Measurements from ENCODE around the gene MARCHF4. TPM values are rescaled to one million over a fixed set of nuclear protein-coding genes. Genes with fewer than 3 reads are reported as not detected.

The MARCHF4 gene
- not detected in 2 replicates for total RNA-seq

DNA sequence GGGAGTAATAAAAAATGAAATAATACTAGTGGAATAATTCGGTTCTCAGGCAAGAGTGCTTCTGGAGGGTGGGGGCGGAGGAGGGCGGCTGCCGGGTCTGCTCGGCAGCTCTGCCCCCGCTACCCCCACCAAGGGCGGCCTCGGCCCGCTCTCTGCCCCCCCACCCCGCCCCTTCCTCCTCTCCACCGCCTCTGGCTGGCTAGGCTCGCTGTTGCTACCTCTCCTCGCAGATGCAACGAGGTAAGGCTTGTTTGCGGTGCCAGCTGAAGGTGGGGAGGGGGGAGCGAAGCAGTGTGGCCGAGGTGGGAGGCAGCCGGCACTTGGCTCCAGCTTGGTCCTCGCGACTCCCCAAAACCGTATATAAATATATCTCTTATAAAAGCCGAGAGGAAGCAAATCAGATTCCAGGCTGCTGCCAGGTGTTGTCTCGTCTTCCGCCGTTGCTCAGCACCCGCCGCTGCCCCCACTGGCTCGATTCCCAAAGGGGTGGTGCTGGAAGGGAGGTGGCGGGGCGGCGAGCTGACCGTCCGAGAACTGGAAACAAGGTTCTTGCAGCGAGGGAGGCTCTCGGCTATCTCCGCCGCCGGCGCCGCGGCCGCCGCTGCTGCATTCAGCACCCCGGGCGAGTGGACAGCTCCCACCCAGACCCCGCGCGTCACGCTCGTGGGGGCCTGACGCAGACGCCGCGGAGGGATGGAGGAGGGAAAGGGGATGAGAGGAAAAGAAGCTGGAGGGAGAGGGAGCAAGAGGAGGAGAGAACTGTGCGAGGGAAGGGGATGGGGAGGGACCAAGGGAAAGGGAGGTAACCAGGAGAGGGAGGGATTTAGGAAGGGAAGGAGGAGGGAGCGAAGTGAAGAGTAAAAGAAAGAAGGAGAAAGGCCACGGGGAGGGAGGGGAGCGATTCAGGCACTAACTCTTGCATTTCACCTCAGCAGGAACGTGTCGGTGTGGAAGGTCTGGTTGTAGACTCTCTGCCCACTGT lies at the start of gene MARCHF4:
MARCHF4 (minus strand) TSS at position 763 of the 982 bp plus-strand sequence. CDS start 2,223 bp downstream, outside the sequence.
- DNase-seq (ENCODE audit: low read depth) = peak; percentile 74
- TF ChIP-seq, protein P1, sequence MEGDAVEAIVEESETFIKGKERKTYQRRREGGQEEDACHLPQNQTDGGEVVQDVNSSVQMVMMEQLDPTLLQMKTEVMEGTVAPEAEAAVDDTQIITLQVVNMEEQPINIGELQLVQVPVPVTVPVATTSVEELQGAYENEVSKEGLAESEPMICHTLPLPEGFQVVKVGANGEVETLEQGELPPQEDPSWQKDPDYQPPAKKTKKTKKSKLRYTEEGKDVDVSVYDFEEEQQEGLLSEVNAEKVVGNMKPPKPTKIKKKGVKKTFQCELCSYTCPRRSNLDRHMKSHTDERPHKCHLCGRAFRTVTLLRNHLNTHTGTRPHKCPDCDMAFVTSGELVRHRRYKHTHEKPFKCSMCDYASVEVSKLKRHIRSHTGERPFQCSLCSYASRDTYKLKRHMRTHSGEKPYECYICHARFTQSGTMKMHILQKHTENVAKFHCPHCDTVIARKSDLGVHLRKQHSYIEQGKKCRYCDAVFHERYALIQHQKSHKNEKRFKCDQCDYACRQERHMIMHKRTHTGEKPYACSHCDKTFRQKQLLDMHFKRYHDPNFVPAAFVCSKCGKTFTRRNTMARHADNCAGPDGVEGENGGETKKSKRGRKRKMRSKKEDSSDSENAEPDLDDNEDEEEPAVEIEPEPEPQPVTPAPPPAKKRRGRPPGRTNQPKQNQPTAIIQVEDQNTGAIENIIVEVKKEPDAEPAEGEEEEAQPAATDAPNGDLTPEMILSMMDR (IDR thresholded peaks at IDR 0.05; ENCODE audit: insufficient read depth, low read length, severe bottlenecking) = no peak
- no peak for FAIRE-seq
- H3K27me3 ChIP-seq (ENCODE audit: control insufficient read depth, insufficient read depth, low read length) = no peaks in the 10 kb centered on the region
- no peaks in the 10 kb centered on the region for H3K36me3 ChIP-seq (ENCODE audit: control insufficient read depth, insufficient read depth, low read length)
- peak within 1 kb of the TSS; percentile 32 for H3K4me3 ChIP-seq (ENCODE audit: low read depth, low read length)

DNA sequence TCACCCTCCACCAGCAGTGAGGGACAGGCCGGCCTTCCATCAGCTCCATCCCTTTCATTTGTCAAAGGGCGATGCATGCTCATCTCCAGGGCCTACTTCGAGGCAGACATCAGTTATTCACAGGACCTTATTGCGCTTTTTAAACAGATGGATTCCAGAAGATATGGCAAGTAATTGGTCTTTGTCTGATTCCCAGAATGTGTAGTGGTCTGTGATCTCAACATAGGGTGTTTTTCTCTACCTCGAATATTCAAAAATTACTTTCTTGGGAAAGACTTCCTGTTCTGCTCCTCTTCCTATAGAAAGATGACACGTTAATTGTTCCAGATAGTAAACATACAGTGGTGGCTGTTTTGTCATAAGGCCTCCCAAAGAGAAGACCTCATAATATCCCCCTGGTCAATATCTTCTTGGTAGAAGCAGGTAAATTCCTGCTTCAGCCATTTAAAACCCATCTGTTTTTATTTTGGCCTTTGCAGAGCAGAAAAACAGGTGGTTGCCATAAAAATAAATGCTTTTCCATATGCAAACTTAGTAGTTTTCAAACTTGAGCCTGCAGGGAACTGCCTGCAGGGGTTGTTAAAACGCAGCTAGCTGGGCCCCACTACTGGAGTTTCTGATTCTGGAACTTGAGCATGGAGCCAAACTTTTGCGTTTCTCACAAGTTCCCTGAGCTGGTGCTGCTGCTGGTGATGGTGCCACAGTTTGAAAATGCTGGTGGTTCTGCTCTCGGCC lies 48.3 kb upstream of the MARCHF4 start:
- peaks cover 24% of the 10 kb centered on the region for H3K36me3 ChIP-seq (ENCODE audit: control insufficient read depth, insufficient read depth, low read length)

DNA sequence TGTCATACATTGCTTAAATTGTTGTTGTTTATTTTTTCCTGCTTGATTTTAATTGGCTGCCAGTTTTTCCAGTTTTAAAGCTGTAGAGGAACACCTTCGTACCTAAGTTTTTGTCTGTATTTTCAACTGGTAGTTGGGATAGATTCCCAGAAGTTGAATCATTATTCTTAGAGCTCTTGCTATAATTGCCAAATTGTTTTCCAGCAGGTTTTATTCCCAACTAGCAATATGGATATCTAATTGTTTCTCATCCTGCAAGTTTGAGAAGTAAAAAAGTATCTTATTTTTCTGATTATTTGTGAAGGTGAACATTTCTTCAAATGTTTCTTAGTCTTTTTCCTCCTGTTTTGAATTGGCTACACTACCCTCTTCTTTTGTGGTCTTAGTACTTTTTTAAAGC lies 46.7 kb upstream of the MARCHF4 start:
- H3K36me3 ChIP-seq (ENCODE audit: control insufficient read depth, insufficient read depth, low read length) = peaks cover 17% of the 10 kb centered on the region
- no peak overlapping the region for H3K4me3 ChIP-seq (ENCODE audit: low read depth, low read length)
- no peaks in the 10 kb centered on the region for H3K27me3 ChIP-seq (ENCODE audit: control insufficient read depth, insufficient read depth, low read length)
- no peak for DNase-seq (ENCODE audit: low read depth)
- TF ChIP-seq, protein P1 (IDR thresholded peaks at IDR 0.05; ENCODE audit: insufficient read depth, low read length, severe bottlenecking) = no peak
- no peak for FAIRE-seq

More for the DNA sequence above, 48.3 kb upstream of the MARCHF4 start:
- Histone ChIP-seq H3K27me3 (ENCODE audit: control insufficient read depth, insufficient read depth, low read length) (no peaks in the 10 kb centered on the region), H3K4me3 (ENCODE audit: low read depth, low read length) (no peak overlapping the region)
- TF ChIP-seq, protein P1 (IDR thresholded peaks at IDR 0.05; ENCODE audit: insufficient read depth, low read length, severe bottlenecking) = no peak
- no peak for FAIRE-seq
- no peak for DNase-seq (ENCODE audit: low read depth)

DNA sequence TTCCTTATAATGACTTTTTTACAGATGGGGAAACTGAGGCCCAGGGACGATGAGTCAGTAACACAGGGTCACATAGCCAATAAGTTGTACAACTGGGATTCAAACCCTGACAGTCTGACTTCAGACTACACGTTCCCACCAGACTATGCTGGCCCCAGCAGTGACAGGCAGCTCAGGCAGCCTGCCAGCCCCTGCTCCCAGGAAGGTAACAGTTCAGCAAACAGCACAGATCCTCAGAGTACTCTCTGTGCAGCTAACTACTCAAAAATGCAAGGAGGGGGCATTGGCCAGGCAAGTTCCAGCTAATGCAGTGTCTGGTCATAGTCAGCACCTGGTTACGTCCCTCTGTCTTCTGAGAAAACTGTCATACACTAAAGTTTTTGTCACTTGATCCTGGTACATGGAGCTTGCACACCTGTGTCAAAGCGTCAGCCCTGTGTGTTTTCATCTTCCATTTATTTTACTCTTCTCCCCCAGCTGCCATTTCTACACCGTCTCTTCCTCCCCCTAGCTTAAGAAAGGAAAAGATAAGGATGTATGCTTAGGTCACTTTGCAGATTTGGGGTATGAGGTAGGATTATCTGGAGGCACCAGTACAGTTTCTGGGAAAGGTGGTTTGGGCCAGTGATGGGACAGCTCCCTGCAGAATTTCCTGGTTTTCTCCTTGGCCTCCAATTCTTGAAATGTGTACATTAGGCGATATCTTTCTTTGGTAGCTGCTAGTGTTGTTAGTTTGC lies 44.5 kb upstream of the MARCHF4 start:
- no peak for FAIRE-seq
- H3K4me3 ChIP-seq (ENCODE audit: low read depth, low read length) = no peak overlapping the region
- no peak for DNase-seq (ENCODE audit: low read depth)
- no peaks in the 10 kb centered on the region for H3K27me3 ChIP-seq (ENCODE audit: control insufficient read depth, insufficient read depth, low read length)
- H3K36me3 ChIP-seq (ENCODE audit: control insufficient read depth, insufficient read depth, low read length) = peaks cover 12% of the 10 kb centered on the region
- TF ChIP-seq, protein P1 (IDR thresholded peaks at IDR 0.05; ENCODE audit: insufficient read depth, low read length, severe bottlenecking) = no peak

DNA sequence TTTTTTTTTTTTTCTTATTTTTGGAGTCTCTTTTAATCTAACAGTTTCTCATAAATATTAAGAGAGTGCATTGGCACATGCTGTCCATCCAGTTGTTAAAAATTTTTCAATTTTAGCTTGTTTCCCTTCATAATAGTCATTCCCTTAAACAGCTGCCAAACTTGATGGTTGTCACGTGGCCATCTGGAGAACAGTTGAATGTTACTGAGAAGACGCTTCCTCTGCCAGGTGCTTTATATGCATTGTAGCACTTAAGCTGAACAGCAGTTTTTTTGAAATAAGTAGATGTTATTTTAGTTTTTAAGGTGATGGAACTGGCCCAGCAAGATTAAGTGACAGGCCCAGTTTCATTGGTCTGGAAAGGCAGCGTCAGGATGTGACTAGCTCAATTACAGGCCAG lies 43.3 kb upstream of the MARCHF4 start:
- H3K4me3 ChIP-seq (ENCODE audit: low read depth, low read length) = no peak overlapping the region
- DNase-seq (ENCODE audit: low read depth) (no peak), FAIRE-seq (no peak)
- H3K36me3 ChIP-seq (ENCODE audit: control insufficient read depth, insufficient read depth, low read length) = peaks cover 10% of the 10 kb centered on the region
- H3K27me3 ChIP-seq (ENCODE audit: control insufficient read depth, insufficient read depth, low read length) = no peaks in the 10 kb centered on the region
- TF ChIP-seq, protein P1 (IDR thresholded peaks at IDR 0.05; ENCODE audit: insufficient read depth, low read length, severe bottlenecking) = no peak

All from bronchial epithelial cell (primary cell).